Nephron progenitor cell (in vitro differentiated cells): Measurements from ENCODE around the gene LAP3.

ENCODE experiments used
- DNase-seq: peaks from one replicate; pipeline ENCODE4 v3.0.0; 2021
- H3K27ac Mint-ChIP-seq: 2 replicates; pipeline ENCODE4 v1.8.0; 2021; ENCODE audit warnings: mild to moderate bottlenecking, moderate library complexity, mixed read lengths
- H3K27me3 Mint-ChIP-seq: 2 replicates; pipeline ENCODE4 v1.8.0; 2021; ENCODE audit warnings: mild to moderate bottlenecking, low read depth, mixed read lengths; ENCODE audit not compliant: poor library complexity
- H3K36me3 Mint-ChIP-seq: 2 replicates; pipeline ENCODE4 v1.8.0; 2021; ENCODE audit warnings: low read depth, mixed read lengths
- H3K4me1 Mint-ChIP-seq: 2 replicates; pipeline ENCODE4 v1.8.0; 2021; ENCODE audit warnings: mixed read lengths
- H3K4me3 Mint-ChIP-seq: 2 replicates; pipeline ENCODE4 v1.8.0; 2021; ENCODE audit warnings: mild to moderate bottlenecking, moderate library complexity, mixed read lengths
- H3K9me3 Mint-ChIP-seq: 2 replicates; pipeline ENCODE4 v1.8.0; 2021; ENCODE audit warnings: mild to moderate bottlenecking, moderate library complexity, mixed read lengths
- CTCF ChIP-seq: fragments of 200-600 bp; sonication (generic); IDR thresholded peaks from 2 replicates; pipeline ENCODE4 v1.5.0; 2021; ENCODE audit warnings: antibody characterized with exemption

LAP3 gene

GRCh38 chr4:17557880-17558279 lies 19.1 kb upstream of the LAP3 start:
- Mint-ChIP-seq H3K27ac (no peak overlapping the region), H3K9me3 (no peaks in the 10 kb centered on the region), H3K4me1 (no peaks in the 10 kb centered on the region), H3K27me3 (peaks cover 32% of the 10 kb centered on the region), H3K36me3 (no peaks in the 10 kb centered on the region), H3K4me3 (no peak overlapping the region)
- no peak for TF ChIP-seq CTCF
- DNase-seq, result no peak

GRCh38 chr4:17558941-17559708 lies 17.9 kb upstream of the LAP3 start:
- Mint-ChIP-seq H3K9me3 (no peaks in the 10 kb centered on the region), H3K27ac (no peak overlapping the region), H3K4me1 (no peaks in the 10 kb centered on the region), H3K27me3 (peaks cover 31% of the 10 kb centered on the region), H3K4me3 (no peak overlapping the region), H3K36me3 (no peaks in the 10 kb centered on the region)
- no peak for DNase-seq
- no peak for TF ChIP-seq CTCF

DNA sequence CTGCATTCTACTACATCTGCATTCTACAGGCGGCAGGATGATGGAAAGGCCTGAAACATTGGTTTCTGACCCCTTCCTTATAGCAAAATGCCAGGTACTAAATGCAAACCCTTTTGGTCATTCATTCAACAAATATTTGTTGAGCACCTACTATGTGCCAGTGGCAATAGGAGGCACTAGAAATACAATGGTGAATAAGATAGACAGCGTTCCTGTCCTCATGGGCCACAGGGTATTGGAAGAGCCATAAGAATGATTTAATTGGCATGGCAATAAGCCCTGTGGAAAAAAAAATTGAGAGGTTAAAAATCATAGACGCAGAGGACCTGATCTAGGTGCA lies 17.3 kb upstream of the LAP3 start:
- Mint-ChIP-seq H3K9me3 (no peaks in the 10 kb centered on the region), H3K36me3 (no peaks in the 10 kb centered on the region), H3K4me3 (no peak overlapping the region), H3K27ac (no peak overlapping the region), H3K27me3 (peaks cover 28% of the 10 kb centered on the region), H3K4me1 (no peaks in the 10 kb centered on the region)
- DNase-seq, result no peak
- no peak for TF ChIP-seq CTCF

GRCh38 chr4:17560065-17560673 lies 16.8 kb upstream of the LAP3 start:
- H3K27me3 Mint-ChIP-seq, result peaks cover 27% of the 10 kb centered on the region
- DNase-seq, result no peak
- H3K4me1 Mint-ChIP-seq, result no peaks in the 10 kb centered on the region
- H3K27ac Mint-ChIP-seq, result no peak overlapping the region
- H3K36me3 Mint-ChIP-seq, result no peaks in the 10 kb centered on the region
- H3K4me3 Mint-ChIP-seq, result no peak overlapping the region
- no peak for TF ChIP-seq CTCF
- no peaks in the 10 kb centered on the region for H3K9me3 Mint-ChIP-seq

GRCh38 chr4:17561195-17561909 lies 15.6 kb upstream of the LAP3 start:
- H3K36me3 Mint-ChIP-seq, result no peaks in the 10 kb centered on the region
- H3K27me3 Mint-ChIP-seq, result peaks cover 23% of the 10 kb centered on the region
- no peaks in the 10 kb centered on the region for H3K9me3 Mint-ChIP-seq
- no peak for DNase-seq
- no peak overlapping the region for H3K4me3 Mint-ChIP-seq
- H3K27ac Mint-ChIP-seq, result no peak overlapping the region
- no peaks in the 10 kb centered on the region for H3K4me1 Mint-ChIP-seq
- no peak for TF ChIP-seq CTCF
